Tibial artery (tissue), 4 donors: ENCODE results near the gene LNX2.
A peak's percentile ranks its signal among the peaks of the same experiment; 100 is the strongest.

Experiments used
- DNase-seq, 2 donors: peaks; one replicate each; pipeline ENCODE4 v3.0.0-alpha.2; 2019
- H3K27ac ChIP-seq, 2 donors: fragments of 200-600 bp; sonication (generic) in 1 of 2; 1 replicate in 1 of 2; 2 replicates in 1 of 2; pipeline ENCODE4 v1.5.1; 2018 to 2019; ENCODE audit warnings: mild to moderate bottlenecking in 1 of 2
- H3K27me3 ChIP-seq, 2 donors: fragments of 200-600 bp; sonication (generic) in 1 of 2; one replicate each; pipeline versions ENCODE4 v1.5.1 to v1.6.0; 2016 to 2019
- H3K36me3 ChIP-seq, 3 donors: fragments of 200-600 bp; sonication (generic) in 2 of 3; one replicate each; pipeline ENCODE4 v1.5.1; 2016 to 2019; ENCODE audit warnings: mild to moderate bottlenecking in 2 of 3
- H3K4me1 ChIP-seq, 4 donors: fragments of 200-600 bp; sonication (generic) in 2 of 4; 1 replicate in 3 of 4; 2 replicates in 1 of 4; pipeline ENCODE4 v1.5.1; 2016 to 2019
- H3K4me3 ChIP-seq, 2 donors: fragments of 200-600 bp; sonication (generic) in 1 of 2; 1 replicate in 1 of 2; 2 replicates in 1 of 2; pipeline ENCODE4 v1.5.1; 2018 to 2019; ENCODE audit warnings: mild to moderate bottlenecking in 2 of 2
- H3K9me3 ChIP-seq, 3 donors: fragments of 200-600 bp; sonication (generic) in 1 of 3; one replicate each; pipeline ENCODE4 v1.5.1; 2016 to 2019
- intact Hi-C: fragments of 100-400 bp; cut with DNase I; formaldehyde crosslinking; loops from one replicate; pipeline ENCODE4 v1.15.0; 2023; ENCODE audit warnings: low total_unique reads
- TF ChIP-seq, protein P1 (sequence below), 2 experiments: fragments of 200-600 bp in 1 of 2; fragments of 450-650 bp in 1 of 2; IDR thresholded peaks; one replicate each; pipeline ENCODE4 v1.5.1; 2017 to 2019; ENCODE audit warnings: antibody characterized with exemption in 2 of 2, mild to moderate bottlenecking in 1 of 2, moderate library complexity in 1 of 2

Gene LNX2

DNA sequence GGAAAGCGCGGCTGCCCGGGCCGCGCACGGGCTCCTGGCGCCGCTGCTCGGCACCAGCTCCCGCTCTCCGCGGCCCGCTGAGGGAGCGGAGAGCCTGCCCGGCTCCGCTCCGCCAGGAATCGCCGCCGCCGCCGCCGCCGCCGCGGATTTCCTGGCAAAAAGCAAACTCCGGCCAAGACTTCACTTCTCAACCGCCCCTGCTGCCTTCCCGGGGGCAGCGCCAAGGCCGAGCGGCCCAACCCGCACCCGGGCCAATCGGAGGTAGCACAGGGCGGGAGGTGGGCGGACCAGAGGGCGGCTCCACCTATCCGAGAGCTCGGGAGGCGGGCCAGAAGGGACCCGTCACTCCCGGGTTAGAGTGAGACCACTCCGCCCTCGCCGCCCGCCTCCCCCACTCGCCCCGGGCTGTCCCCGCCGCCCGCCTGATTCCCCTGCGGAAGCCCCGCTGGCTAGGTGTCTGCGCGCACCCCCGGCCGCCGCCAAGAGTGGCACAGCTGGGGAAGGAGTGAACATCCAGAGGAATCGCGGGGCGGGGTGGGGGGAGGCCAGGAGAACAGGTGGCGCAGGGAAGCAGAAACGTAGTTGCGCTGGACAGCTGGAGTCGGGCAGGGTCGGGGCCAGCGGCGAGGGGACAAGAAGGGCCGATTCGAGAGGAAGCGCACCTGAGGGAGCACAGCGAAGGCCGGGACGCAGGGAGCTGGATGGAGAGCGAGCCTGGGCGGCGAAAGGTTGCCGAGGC is at the start of gene LNX2:
Gene LNX2, minus strand, starts transcription at position 153 of the 739 bp plus-strand sequence. CDS start 38,826 bp downstream, outside the sequence.
- intact Hi-C loops = loop anchor here (5.0 to 10.0 kb wide), 3 partner anchors 196 to 448 kb away; partner anchors contain the start of genes GTF3A and USP12
- TF ChIP-seq, protein P1, sequence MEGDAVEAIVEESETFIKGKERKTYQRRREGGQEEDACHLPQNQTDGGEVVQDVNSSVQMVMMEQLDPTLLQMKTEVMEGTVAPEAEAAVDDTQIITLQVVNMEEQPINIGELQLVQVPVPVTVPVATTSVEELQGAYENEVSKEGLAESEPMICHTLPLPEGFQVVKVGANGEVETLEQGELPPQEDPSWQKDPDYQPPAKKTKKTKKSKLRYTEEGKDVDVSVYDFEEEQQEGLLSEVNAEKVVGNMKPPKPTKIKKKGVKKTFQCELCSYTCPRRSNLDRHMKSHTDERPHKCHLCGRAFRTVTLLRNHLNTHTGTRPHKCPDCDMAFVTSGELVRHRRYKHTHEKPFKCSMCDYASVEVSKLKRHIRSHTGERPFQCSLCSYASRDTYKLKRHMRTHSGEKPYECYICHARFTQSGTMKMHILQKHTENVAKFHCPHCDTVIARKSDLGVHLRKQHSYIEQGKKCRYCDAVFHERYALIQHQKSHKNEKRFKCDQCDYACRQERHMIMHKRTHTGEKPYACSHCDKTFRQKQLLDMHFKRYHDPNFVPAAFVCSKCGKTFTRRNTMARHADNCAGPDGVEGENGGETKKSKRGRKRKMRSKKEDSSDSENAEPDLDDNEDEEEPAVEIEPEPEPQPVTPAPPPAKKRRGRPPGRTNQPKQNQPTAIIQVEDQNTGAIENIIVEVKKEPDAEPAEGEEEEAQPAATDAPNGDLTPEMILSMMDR (IDR thresholded peaks at IDR 0.05) = no peak
- H3K4me1 ChIP-seq = peaks cover 0 to 37% (median 21%) of the 10 kb centered on the region in 4 donors

DNA sequence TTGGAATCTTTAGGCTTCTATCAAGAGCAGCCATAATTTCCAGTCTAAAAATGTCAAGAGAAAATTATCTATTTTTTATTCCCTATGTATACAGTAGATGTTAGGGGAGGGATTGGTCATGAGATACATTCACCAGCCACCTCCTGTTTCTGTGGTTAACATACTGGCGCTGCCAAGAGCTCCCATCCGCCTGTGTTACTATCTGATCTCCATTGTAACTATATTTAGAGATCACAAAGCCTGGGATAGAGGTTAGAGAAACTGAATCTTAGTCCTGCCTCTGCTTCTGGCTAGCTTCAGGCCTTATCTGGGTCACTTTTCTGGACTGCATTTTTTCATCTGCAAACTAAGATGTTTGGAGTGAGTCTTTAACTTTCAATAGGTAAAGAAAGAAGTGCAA is 47.6 kb upstream of the LNX2 start:
- intact Hi-C loops = no loop called here

More for the DNA sequence above, at the start of gene LNX2:
- H3K9me3 ChIP-seq = no peaks in the 10 kb centered on the region
- no peaks in the 10 kb centered on the region for H3K27me3 ChIP-seq
- peak within 1 kb of the TSS; percentile 87 to 95 for H3K4me3 ChIP-seq
- H3K27ac ChIP-seq = peak within 1 kb of the TSS; percentile 95 to 97
- H3K36me3 ChIP-seq = no peaks in the 10 kb centered on the region
- DNase-seq = peak; percentile 98 to 99

DNA sequence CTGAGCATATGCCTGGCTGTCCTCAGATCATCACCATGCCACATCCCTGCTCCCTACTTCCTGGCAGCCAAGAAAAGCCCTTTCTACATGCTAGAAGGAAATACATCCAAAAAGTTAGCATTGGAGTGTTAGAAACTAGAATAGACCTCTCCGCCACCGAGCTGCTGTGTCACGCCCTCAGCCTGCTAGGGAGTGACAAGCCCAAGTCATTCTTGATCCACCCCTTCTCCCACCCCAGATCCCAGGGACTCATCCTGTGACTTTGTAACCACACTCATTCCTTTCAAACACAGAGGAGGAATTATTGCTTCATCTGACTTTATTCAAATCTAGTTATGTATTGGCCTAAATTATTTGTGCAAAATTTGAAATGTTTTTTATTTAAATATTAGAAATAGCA is 46.6 kb upstream of the LNX2 start:
- Histone ChIP-seq H3K4me1 (no peaks in the 10 kb centered on the region), H3K27ac (no peak overlapping the region), H3K9me3 (peaks cover 0 to under 1% (median 0%) of the 10 kb centered on the region in 3 donors), H3K4me3 (no peak overlapping the region), H3K36me3 (peaks cover 10 to 22% (median 14%) of the 10 kb centered on the region in 3 donors), H3K27me3 (no peaks in the 10 kb centered on the region)
- no peak for DNase-seq
- intact Hi-C loops = no loop called here
- TF ChIP-seq, protein P1 (IDR thresholded peaks at IDR 0.05) = no peak

More for the DNA sequence above, 47.6 kb upstream of the LNX2 start:
- H3K36me3 ChIP-seq = peaks cover 10 to 22% (median 14%) of the 10 kb centered on the region in 3 donors
- no peaks in the 10 kb centered on the region for H3K27me3 ChIP-seq
- no peak overlapping the region for H3K27ac ChIP-seq
- TF ChIP-seq, protein P1 (IDR thresholded peaks at IDR 0.05) = no peak
- no peak for DNase-seq
- peaks cover 0 to 3% (median 0%) of the 10 kb centered on the region in 3 donors for H3K9me3 ChIP-seq
- no peak overlapping the region for H3K4me3 ChIP-seq
- no peaks in the 10 kb centered on the region for H3K4me1 ChIP-seq

DNA sequence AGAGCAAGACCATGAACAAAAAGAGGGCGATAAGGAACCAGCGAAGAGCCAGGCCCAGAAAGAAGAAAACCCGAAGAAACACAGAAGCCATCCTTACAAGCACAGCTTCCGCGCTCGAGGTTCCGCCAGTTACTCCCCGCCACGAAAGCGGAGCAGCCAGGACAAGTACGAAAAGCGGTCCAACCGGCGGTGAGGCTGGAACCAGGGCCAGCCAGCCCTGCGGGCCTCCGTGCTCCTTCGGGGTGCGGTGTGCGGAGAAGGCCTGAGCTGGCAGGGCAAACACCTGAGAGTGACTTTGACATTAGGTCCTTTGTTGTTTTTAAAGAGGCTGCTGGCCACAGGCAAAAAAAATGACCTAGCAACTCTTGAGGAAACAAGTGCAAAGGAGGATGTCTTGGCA is 45.4 kb upstream of the LNX2 start:
- intact Hi-C loops = no loop called here

DNA sequence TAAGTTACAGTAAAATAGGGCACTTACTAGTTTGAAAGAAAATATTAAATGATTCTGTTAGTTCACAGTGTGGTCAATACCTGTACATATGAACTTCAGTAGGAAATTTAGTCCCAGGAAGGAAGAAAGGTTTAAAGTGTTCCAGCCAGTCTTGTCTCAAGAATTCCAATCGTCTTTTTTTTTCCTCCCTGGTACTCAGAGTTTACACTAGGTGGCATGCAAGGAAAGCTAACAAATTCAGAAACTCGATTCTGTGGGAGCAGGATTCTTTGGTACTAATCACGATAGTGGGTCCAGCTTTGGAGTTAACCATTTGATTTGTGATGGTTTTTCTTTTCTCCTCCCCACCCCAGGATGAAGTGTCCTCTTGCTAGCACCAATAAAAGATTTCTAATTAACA is 45.0 kb upstream of the LNX2 start:
- TF ChIP-seq, protein P1 (IDR thresholded peaks at IDR 0.05) = no peak
- Histone ChIP-seq H3K4me3 (no peak overlapping the region), H3K27ac (no peak overlapping the region), H3K36me3 (peaks cover 10 to 22% (median 14%) of the 10 kb centered on the region in 3 donors), H3K9me3 (no peaks in the 10 kb centered on the region), H3K27me3 (no peaks in the 10 kb centered on the region), H3K4me1 (peaks cover 0 to 3% (median 0%) of the 10 kb centered on the region in 4 donors)
- DNase-seq = no peak
- intact Hi-C loops = no loop called here

More for the DNA sequence above, 45.4 kb upstream of the LNX2 start:
- TF ChIP-seq, protein P1 (IDR thresholded peaks at IDR 0.05) = no peak
- Histone ChIP-seq H3K4me1 (peaks cover 0 to 3% (median 0%) of the 10 kb centered on the region in 4 donors), H3K27ac (no peak overlapping the region), H3K27me3 (no peaks in the 10 kb centered on the region), H3K36me3 (peaks cover 10 to 22% (median 14%) of the 10 kb centered on the region in 3 donors), H3K4me3 (no peak overlapping the region), H3K9me3 (no peaks in the 10 kb centered on the region)
- DNase-seq = no peak
